NCI-H226 (cell line): Measurements from ENCODE around the gene HLA-DPA1.
"Not testable (repeated sequence)": the region's sequence is repeated elsewhere in the genome, so short reads cannot be mapped to it uniquely, and the experiment has no call there.

ENCODE experiments used
- DNase-seq: peaks from one replicate; pipeline ENCODE4 v3.0.0-alpha.2; 2015

The HLA-DPA1 gene

DNA sequence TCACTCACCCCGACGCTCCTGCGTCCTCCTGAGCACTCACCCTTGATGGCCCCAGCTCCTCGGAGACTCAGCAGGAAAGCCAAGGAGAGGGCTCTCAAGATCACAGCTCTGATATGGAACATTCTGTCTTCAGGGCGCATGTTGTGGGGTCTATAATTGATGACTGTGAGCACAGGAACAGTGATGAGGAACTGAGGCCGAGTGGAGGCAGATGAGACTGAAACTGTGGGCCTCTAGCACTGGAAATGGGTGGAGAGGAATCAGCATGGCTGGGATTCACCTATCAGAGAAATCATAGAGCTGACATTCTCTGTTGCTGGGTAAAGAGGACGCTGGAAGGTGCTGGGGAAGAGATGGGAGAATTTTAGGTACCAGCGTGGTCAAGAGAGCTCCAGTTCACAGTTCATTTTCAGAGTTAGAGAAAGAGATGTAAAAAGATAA, at the start of gene HLA-DPA1:
Gene HLA-DPA1 (minus strand): TSS at position 219 of the 441 bp plus-strand sequence.
- no peak for DNase-seq

DNA sequence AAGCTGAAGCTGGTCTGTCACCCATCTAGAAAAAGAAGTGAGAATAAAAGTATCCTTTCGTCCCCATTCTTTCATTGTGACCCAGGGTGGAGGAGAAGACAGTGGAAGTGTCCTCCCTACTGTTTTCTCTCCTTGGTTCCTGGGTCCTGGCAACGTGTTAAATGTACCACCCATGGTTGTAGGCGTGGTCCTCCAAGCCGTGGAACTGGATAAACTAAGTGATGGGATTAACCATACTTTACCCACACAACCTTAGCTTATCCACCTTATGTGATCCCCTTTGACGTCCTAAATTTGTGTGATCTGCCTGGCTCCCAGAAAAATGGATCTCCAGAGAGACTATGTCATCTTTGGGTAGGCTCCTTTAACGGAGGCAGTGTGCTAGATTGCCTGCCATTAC, 49.7 kb upstream of the HLA-DPA1 start:
- no peak for DNase-seq

DNA sequence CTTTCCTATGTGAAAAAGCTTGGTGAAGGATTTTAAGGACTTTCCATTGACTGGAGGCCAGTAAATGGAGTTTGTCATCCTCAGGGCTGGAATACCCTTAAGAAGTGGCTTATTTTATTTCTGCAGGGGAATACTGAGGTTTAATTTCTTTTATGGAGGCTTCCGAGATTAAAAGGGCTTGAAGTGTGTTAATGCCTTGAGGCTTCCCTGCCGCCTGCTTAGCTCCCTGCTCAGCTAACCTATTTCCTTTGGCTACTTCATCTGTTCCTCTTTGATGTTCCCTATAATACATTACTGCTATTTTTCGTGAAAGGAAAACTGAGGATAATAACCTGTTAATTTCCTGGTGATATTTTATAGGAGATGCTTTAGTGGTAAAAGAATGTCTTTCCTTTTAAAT, 46.6 kb upstream of the HLA-DPA1 start:
- DNase-seq, result no peak

DNA sequence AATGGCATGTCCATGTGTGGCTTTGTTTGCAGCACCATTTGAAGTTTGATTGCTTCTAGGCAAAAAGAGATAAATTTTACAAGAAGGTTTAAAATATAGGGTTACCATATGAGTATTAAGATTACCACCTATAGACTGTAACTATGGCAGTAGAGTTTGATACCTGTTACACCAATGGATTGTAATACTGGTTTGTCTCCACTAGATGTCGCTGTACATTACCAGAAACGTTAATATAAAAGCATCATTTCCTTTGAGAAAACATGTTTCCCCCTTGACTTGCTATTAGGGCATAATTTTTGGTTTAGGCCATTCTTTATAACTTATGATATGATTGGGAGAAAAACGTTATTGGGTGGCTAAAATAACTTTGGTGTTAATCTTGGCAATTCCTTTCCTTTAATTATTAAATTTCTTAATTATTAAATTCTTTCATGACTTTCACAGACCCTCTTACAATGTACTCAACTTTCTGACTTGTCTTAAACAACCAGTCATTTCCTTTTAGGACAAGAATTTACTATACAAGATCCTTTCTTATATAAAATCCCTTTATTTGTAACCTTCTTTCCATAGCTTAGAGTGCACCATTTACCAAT, 45.2 kb upstream of the HLA-DPA1 start:
- peak; percentile 20 for DNase-seq

- no peak for DNase-seq
Observed at GRCh38 chr6:33117811-33118277, 44.4 kb upstream of the HLA-DPA1 start.

- DNase-seq, result no peak
Observed at GRCh38 chr6:33116841-33117711, 43.6 kb upstream of the HLA-DPA1 start.

DNA sequence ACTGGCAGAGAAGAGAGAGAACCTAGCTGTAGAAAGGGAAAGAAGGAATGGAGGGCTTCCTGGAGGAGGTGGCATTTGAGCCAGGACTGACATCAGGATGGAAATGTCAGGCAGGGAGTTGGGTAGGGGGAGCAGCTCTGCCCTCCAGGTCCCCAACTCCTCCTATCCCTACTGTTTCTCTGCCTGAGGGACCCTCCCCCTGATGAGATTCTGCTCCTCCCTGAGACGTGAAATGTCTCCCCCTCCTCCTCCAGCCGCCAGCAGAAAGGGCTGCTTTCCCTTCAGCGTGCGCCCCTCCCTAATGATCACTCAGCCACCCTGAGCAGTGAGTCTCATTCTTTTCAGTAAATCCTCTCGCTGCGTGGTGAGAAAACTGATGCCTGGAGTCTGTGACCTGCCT, 43.0 kb upstream of the HLA-DPA1 start:
- DNase-seq, result no peak

GRCh38 chr6:33114406-33114805, 41.0 kb upstream of the HLA-DPA1 start:
- DNase-seq, result no peak

DNA sequence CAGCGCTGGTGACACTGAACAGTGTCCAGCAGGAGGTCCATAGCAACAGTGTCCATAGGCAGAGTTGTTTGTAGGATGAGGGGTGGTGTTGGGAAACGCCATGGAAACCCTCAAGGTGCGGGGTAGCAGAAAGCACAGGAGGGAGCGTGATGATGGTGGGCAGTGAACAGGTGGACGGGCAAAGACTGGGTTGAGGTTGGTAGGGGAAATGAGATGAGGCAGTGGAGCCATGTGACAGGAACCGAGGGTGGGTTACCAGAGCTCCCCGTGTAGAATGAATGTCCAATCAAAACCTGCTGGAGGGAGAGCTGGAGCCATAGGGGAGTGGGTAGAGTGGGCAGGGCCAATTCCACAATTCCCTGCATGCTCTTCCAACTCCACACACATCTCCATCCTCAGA, 40.3 kb upstream of the HLA-DPA1 start:
- no peak for DNase-seq

GRCh38 chr6:33112148-33112547, 38.7 kb upstream of the HLA-DPA1 start:
- peak; percentile 39 for DNase-seq

DNA sequence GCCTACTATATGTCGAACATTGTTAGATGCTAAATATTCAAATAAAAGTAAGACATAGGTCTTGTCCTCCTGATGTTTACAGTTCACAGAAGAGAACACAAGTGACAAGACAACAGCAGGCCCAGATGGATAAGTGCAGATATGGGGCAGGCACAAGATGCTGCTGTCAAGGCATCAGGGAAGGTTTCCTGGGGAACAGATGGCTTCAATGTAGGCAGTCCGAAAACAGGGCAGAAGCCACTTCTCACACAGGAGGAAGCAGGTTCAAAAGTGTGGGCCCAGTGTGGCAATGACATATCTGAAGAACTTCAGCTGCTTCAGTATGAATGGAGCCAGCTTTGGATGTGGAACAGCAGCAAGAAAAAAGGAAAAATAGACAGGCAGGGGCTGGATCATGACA, 34.9 kb upstream of the HLA-DPA1 start:
- DNase-seq, result no peak

GRCh38 chr6:33107641-33108040, 34.2 kb upstream of the HLA-DPA1 start:
- DNase-seq, result no peak

- DNase-seq, result no peak
Observed at GRCh38 chr6:33105916-33106871, 32.7 kb upstream of the HLA-DPA1 start.

- no peak for DNase-seq
Observed at GRCh38 chr6:33105386-33105785, 31.9 kb upstream of the HLA-DPA1 start.

DNA sequence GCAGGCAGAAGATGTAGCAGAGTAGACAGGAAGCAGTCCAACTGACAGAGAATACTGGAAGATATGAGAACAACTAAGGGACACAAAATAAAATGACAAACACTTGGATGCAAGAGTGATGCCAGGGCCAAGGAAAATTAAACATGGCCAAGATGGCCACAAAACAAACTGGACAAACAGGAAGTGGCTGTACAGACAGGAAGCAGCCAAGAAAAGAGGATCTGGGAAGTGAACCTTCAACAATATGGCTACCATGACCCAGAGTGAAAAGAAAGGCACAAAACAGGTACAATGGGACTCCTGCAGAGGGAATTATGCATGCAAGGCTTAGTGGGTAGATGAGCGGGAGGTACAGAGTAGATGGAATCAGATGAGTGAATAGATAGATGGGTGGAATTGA, 31.4 kb upstream of the HLA-DPA1 start:
- DNase-seq, result no peak

- no peak for DNase-seq
Observed at GRCh38 chr6:33103776-33104175, 30.3 kb upstream of the HLA-DPA1 start.

- not testable (repeated sequence) for DNase-seq
Observed at GRCh38 chr6:33101121-33101737, 27.8 kb upstream of the HLA-DPA1 start.

GRCh38 chr6:33095681-33096080, 22.2 kb upstream of the HLA-DPA1 start:
- no peak for DNase-seq

GRCh38 chr6:33093855-33094254, 20.4 kb upstream of the HLA-DPA1 start:
- DNase-seq, result no peak

DNA sequence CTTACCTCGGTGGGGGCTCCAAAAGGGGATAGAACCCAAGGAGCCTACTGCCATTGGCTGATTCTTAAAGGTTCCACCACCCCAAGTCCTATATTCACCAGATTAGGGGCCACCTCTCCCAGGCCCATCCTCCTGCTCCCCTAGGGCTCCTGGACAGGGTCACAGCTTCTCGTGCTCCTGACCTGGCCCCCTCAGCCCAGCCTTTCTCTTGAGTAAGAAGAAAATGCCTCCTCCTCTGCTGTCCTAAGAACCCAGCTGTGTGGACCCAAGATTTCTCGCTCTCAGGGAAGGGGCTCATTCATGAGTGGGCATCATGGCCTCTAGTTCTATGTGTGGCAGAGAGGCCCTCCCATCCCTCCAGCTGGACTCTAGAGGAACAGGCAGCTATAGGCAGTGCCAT, 18.9 kb upstream of the HLA-DPA1 start:
- no peak for DNase-seq

DNA sequence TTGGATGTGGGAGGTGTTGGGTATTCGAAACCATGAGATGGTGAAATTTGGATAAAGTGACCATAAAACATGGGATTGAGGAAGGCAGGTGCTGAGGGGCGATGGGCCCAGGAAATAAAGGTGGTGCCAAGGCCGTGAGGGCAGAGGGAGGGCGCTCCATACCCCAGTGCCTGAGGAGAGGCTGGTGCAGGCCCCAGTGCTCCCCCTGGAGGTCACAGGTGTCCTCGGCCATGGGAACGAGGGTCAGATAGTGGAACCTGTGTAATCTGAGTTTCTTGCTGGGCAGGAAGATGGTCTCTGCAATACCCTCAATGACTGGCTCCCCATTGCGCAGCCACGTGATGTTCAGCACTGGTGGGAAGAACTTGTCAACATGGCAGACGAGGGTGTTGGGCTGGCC, 18.5 kb upstream of the HLA-DPA1 start:
- no peak for DNase-seq

DNA sequence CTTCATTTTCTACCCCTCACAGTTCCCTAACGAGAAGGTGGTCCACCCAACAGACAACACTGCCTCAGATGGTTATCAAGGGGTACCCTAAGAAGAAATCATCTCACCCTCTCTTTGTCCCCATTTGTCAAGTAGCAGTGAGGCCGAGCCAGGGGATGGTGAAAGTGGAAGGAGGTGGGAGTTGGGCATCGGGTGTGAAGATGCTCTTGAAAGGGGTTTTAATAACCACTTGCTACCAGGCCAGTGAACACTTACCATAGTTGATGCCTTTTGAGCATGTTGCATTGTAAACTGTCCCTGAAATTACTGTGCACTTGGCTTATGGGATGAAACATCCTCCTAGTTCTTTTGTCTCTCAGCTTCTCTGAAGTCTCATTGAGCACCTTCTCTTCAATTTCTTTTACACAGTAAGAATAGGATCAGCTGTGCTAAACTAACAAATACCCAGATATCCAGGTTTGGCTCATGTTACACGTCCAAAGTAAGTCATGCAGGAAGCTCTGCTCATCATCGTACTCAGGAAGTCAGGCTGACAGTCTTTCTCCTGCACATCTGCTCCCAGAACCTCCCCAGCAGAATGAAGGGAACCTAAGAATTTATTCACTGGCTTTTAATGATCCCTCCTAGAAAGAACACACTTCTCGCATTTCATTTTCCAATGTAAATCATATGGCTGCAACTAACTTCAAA, 15.6 kb upstream of the HLA-DPA1 start:
- DNase-seq, result no peak
